ENCODE measurements around the gene GSTK1. TPM values are rescaled to one million over a fixed set of nuclear protein-coding genes. Genes with fewer than 3 reads are reported as not detected.

Gene GSTK1
- polyA plus RNA-seq, 1 donor from 2014 or later: 12.8 TPM

GRCh38 chr7:143299840-143300239 lies 36.6 kb downstream of the GSTK1 start:
- peaks cover 7% of the 10 kb centered on the region for H3K79me2 ChIP-seq (replicated peaks; ENCODE audit: insufficient read depth, low read length)
- H3K9me3 ChIP-seq (ENCODE audit: low read length): no peaks in the 10 kb centered on the region
- TF ChIP-seq MXI1 (conservative IDR thresholded peaks at IDR 0.05; ENCODE audit: poor library complexity, severe bottlenecking) (no peak), TAF1 (IDR thresholded peaks at IDR 0.05; ENCODE audit: low read depth) (no peak), SMC3 (conservative IDR thresholded peaks at IDR 0.05; ENCODE audit: poor library complexity) (peak; percentile 13), RAD21 (conservative IDR thresholded peaks at IDR 0.05) (no peak), CTCF (IDR thresholded peaks at IDR 0.05; ENCODE audit: poor library complexity, severe bottlenecking) (peak; percentile 39), POLR2AphosphoS5 (IDR thresholded peaks at IDR 0.05) (no peak), EP300 (conservative IDR thresholded peaks at IDR 0.05; ENCODE audit: poor library complexity, severe bottlenecking) (no peak), EZH2 (IDR thresholded peaks at IDR 0.05; ENCODE audit: borderline replicate concordance, insufficient read depth, low read length, poor library complexity, severe bottlenecking) (no peak)
- TF ChIP-seq, protein P1, sequence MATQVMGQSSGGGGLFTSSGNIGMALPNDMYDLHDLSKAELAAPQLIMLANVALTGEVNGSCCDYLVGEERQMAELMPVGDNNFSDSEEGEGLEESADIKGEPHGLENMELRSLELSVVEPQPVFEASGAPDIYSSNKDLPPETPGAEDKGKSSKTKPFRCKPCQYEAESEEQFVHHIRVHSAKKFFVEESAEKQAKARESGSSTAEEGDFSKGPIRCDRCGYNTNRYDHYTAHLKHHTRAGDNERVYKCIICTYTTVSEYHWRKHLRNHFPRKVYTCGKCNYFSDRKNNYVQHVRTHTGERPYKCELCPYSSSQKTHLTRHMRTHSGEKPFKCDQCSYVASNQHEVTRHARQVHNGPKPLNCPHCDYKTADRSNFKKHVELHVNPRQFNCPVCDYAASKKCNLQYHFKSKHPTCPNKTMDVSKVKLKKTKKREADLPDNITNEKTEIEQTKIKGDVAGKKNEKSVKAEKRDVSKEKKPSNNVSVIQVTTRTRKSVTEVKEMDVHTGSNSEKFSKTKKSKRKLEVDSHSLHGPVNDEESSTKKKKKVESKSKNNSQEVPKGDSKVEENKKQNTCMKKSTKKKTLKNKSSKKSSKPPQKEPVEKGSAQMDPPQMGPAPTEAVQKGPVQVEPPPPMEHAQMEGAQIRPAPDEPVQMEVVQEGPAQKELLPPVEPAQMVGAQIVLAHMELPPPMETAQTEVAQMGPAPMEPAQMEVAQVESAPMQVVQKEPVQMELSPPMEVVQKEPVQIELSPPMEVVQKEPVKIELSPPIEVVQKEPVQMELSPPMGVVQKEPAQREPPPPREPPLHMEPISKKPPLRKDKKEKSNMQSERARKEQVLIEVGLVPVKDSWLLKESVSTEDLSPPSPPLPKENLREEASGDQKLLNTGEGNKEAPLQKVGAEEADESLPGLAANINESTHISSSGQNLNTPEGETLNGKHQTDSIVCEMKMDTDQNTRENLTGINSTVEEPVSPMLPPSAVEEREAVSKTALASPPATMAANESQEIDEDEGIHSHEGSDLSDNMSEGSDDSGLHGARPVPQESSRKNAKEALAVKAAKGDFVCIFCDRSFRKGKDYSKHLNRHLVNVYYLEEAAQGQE (IDR thresholded peaks at IDR 0.05; ENCODE audit: borderline replicate concordance): no peak
- no peaks in the 10 kb centered on the region for H3F3A ChIP-seq (ENCODE audit: insufficient read depth, low read length, poor library complexity, severe bottlenecking)
- H3K27me3 ChIP-seq (ENCODE audit: insufficient read depth, low read depth, low read length): no peaks in the 10 kb centered on the region
- H3K9me2 ChIP-seq (ENCODE audit: insufficient read depth, low read length): no peaks in the 10 kb centered on the region
- H3K27ac ChIP-seq (ENCODE audit: low read length): no peak overlapping the region
- no peak overlapping the region for H3K4me3 ChIP-seq (ENCODE audit: low read length)
- no peak overlapping the region for H2AFZ ChIP-seq (ENCODE audit: low read depth, low read length)
- H3K36me3 ChIP-seq (ENCODE audit: insufficient read depth, low read length): peaks cover 24% of the 10 kb centered on the region
- no peaks in the 10 kb centered on the region for H4K20me1 ChIP-seq (ENCODE audit: insufficient read depth)
- H3K9ac ChIP-seq (ENCODE audit: low read length): no peak overlapping the region
- no peak overlapping the region for H3K4me2 ChIP-seq (ENCODE audit: low read length)

- no peaks in the 10 kb centered on the region for H3K9me2 ChIP-seq (ENCODE audit: insufficient read depth, low read length)
- H3K9me3 ChIP-seq (ENCODE audit: low read length): no peaks in the 10 kb centered on the region
- no peak overlapping the region for H3K27ac ChIP-seq (ENCODE audit: low read length)
- H3K4me2 ChIP-seq (ENCODE audit: low read length): no peak overlapping the region
- H3K9ac ChIP-seq (ENCODE audit: low read length): no peak overlapping the region
- no peak overlapping the region for H3K4me3 ChIP-seq (ENCODE audit: low read length)
- H2AFZ ChIP-seq (ENCODE audit: low read depth, low read length): no peak overlapping the region
- H3F3A ChIP-seq (ENCODE audit: insufficient read depth, low read length, poor library complexity, severe bottlenecking): no peaks in the 10 kb centered on the region
- TF ChIP-seq POLR2AphosphoS5 (IDR thresholded peaks at IDR 0.05): no peak
- TF ChIP-seq, protein P1 (IDR thresholded peaks at IDR 0.05; ENCODE audit: borderline replicate concordance): no peak
- TF ChIP-seq CTCF (IDR thresholded peaks at IDR 0.05; ENCODE audit: poor library complexity, severe bottlenecking): no peak
- no peak for TF ChIP-seq EP300 (conservative IDR thresholded peaks at IDR 0.05; ENCODE audit: poor library complexity, severe bottlenecking)
- no peak for TF ChIP-seq SMC3 (conservative IDR thresholded peaks at IDR 0.05; ENCODE audit: poor library complexity)
- no peak for TF ChIP-seq EZH2 (IDR thresholded peaks at IDR 0.05; ENCODE audit: borderline replicate concordance, insufficient read depth, low read length, poor library complexity, severe bottlenecking)
- TF ChIP-seq TAF1 (IDR thresholded peaks at IDR 0.05; ENCODE audit: low read depth): no peak
- no peak for TF ChIP-seq RAD21 (conservative IDR thresholded peaks at IDR 0.05)
- no peak for TF ChIP-seq MXI1 (conservative IDR thresholded peaks at IDR 0.05; ENCODE audit: poor library complexity, severe bottlenecking)
- H3K36me3 ChIP-seq (ENCODE audit: insufficient read depth, low read length): peaks cover 28% of the 10 kb centered on the region
- H3K79me2 ChIP-seq (replicated peaks; ENCODE audit: insufficient read depth, low read length): peaks cover 7% of the 10 kb centered on the region
- H3K27me3 ChIP-seq (ENCODE audit: insufficient read depth, low read depth, low read length): no peaks in the 10 kb centered on the region
- no peaks in the 10 kb centered on the region for H4K20me1 ChIP-seq (ENCODE audit: insufficient read depth)
Observed at GRCh38 chr7:143300959-143301935, 38.0 kb downstream of the GSTK1 start.

Data from neural cell (in vitro differentiated cells).